ENCODE results near the gene SOX1.

SOX1 gene

GRCh38 chr13:112060899-112061366 lies 6.0 kb upstream of the SOX1 start:
- no peaks in the 10 kb centered on the region for H3K9me3 ChIP-seq (ENCODE audit: control insufficient read depth, insufficient read depth, low read depth, low read length)
- no peak overlapping the region for H3K4me3 ChIP-seq (ENCODE audit: low read depth, low read length)
- H3K4me1 ChIP-seq (ENCODE audit: control insufficient read depth, insufficient read depth, low read length): no peaks in the 10 kb centered on the region
- no peaks in the 10 kb centered on the region for H3K36me3 ChIP-seq (ENCODE audit: control insufficient read depth in 2 of 2, insufficient read depth in 1 of 2, low read length in 2 of 2)
- ChIA-PET CTCF (no interaction called here), POLR2A (no interaction called here)
- TF ChIP-seq PRDM4 (tag by site-specific recombination; IDR thresholded peaks at IDR 0.05) (0 out of 2 replicates have a peak, but pooled peaks have one; percentile 29), ZNF398 (tag by site-specific recombination; IDR thresholded peaks at IDR 0.05) (no peak)
- H3K27ac ChIP-seq (ENCODE audit: extremely low read depth, low read depth, low read length): no peak overlapping the region

- no peak overlapping the region for H3K4me3 ChIP-seq (ENCODE audit: low read depth, low read length)
- H3K9me3 ChIP-seq (ENCODE audit: control insufficient read depth, insufficient read depth, low read depth, low read length): no peaks in the 10 kb centered on the region
- POLR2A ChIA-PET: no interaction called here
- TF ChIP-seq ZNF354C (tag by site-specific recombination; IDR thresholded peaks at IDR 0.05; ENCODE audit: borderline replicate concordance, low read depth): no peak
- TF ChIP-seq KLF7 (tag by site-specific recombination; IDR thresholded peaks at IDR 0.05; ENCODE audit: borderline replicate concordance): no peak
- TF ChIP-seq ZNF423 (tag by site-specific recombination; IDR thresholded peaks at IDR 0.05): no peak
- no peak for TF ChIP-seq ZNF585B (tag by site-specific recombination; IDR thresholded peaks at IDR 0.05)
- no peak for TF ChIP-seq ZBTB44 (tag by site-specific recombination; IDR thresholded peaks at IDR 0.05)
- H3K27ac ChIP-seq (ENCODE audit: extremely low read depth, low read depth, low read length): no peak overlapping the region
- no peaks in the 10 kb centered on the region for H3K36me3 ChIP-seq (ENCODE audit: control insufficient read depth in 2 of 2, insufficient read depth in 1 of 2, low read length in 2 of 2)
- CTCF ChIA-PET: no interaction called here
- no peaks in the 10 kb centered on the region for H3K4me1 ChIP-seq (ENCODE audit: control insufficient read depth, insufficient read depth, low read length)
Observed at GRCh38 chr13:112061367-112062061, 5.4 kb upstream of the SOX1 start.

GRCh38 chr13:112062072-112062567 lies 4.8 kb upstream of the SOX1 start:
- no peaks in the 10 kb centered on the region for H3K36me3 ChIP-seq (ENCODE audit: control insufficient read depth in 2 of 2, insufficient read depth in 1 of 2, low read length in 2 of 2)
- no peak overlapping the region for H3K4me3 ChIP-seq (ENCODE audit: low read depth, low read length)
- TF ChIP-seq ZNF202 (tag by site-specific recombination; IDR thresholded peaks at IDR 0.05; ENCODE audit: borderline replicate concordance) (no peak), ZNF560 (tag by site-specific recombination; IDR thresholded peaks at IDR 0.05; ENCODE audit: borderline replicate concordance) (no peak), ZNF600 (tag by site-specific recombination; IDR thresholded peaks at IDR 0.05) (no peak), WT1 (tag by site-specific recombination; IDR thresholded peaks at IDR 0.05) (no peak), PRDM1 (tag by site-specific recombination; IDR thresholded peaks at IDR 0.05) (no peak), ZNF114 (tag by site-specific recombination; IDR thresholded peaks at IDR 0.05) (no peak), ZNF623 (tag by site-specific recombination; IDR thresholded peaks at IDR 0.05) (no peak), ZFP37 (tag by site-specific recombination; IDR thresholded peaks at IDR 0.05) (no peak), ZNF24 (tag by site-specific recombination; IDR thresholded peaks at IDR 0.05) (no peak)
- no peak overlapping the region for H3K27ac ChIP-seq (ENCODE audit: extremely low read depth, low read depth, low read length)
- ChIA-PET CTCF (no interaction called here), POLR2A (no interaction called here)
- no peaks in the 10 kb centered on the region for H3K9me3 ChIP-seq (ENCODE audit: control insufficient read depth, insufficient read depth, low read depth, low read length)
- no peaks in the 10 kb centered on the region for H3K4me1 ChIP-seq (ENCODE audit: control insufficient read depth, insufficient read depth, low read length)
